Stimulated activated CD4-positive, alpha-beta T cell treated with anti-CD3 and anti-CD28 coated beads, Interleukin-2, amount 100 ng/mL, for 4 hours (primary cell): Measurements from ENCODE around the gene ZNF274.
"Not testable (repeated sequence)": the region's sequence is repeated elsewhere in the genome, so short reads cannot be mapped to it uniquely, and the experiment has no call there.

Source experiments
- DNase-seq: peaks from one replicate; pipeline ENCODE4 v3.0.0-alpha.2; 2020; ENCODE audit warnings: low read depth

ZNF274 gene

GRCh38 chr19:58182989-58183816 is at the start of gene ZNF274:
TSS of gene ZNF274 (plus strand) at chr19:58183061. CDS start at chr19:58183966, 905 bp downstream.
- DNase-seq = peak; percentile 90

- no peak for DNase-seq
Measured at GRCh38 chr19:58134244-58134643, 48.6 kb upstream of the ZNF274 start.

GRCh38 chr19:58145849-58146248 is 37.0 kb upstream of the ZNF274 start:
- no peak for DNase-seq

- not testable (repeated sequence) for DNase-seq
Measured at GRCh38 chr19:58147475-58147874, 35.4 kb upstream of the ZNF274 start.

- peak; percentile 88 for DNase-seq
Measured at GRCh38 chr19:58150328-58150921, 32.4 kb upstream of the ZNF274 start, which contains the start of gene ZNF329. TSS of gene ZNF329 (minus strand) at chr19:58150789. CDS start at chr19:58129503, 21,286 bp downstream.

GRCh38 chr19:58153386-58153785 is 29.5 kb upstream of the ZNF274 start:
- no peak for DNase-seq

- no peak for DNase-seq
Measured at GRCh38 chr19:58154287-58154678, 28.6 kb upstream of the ZNF274 start.

GRCh38 chr19:58154679-58155648 is 27.9 kb upstream of the ZNF274 start:
- DNase-seq = peak; percentile 97

- no peak for DNase-seq
Measured at GRCh38 chr19:58157045-58157728, 25.7 kb upstream of the ZNF274 start.

- DNase-seq = no peak
Measured at GRCh38 chr19:58166268-58166667, 16.6 kb upstream of the ZNF274 start.

- DNase-seq = no peak
Measured at GRCh38 chr19:58166708-58167280, 16.1 kb upstream of the ZNF274 start.

GRCh38 chr19:58170860-58171259 is 12.0 kb upstream of the ZNF274 start:
- no peak for DNase-seq

- peak; percentile 51 for DNase-seq
Measured at GRCh38 chr19:58181902-58182576, 822 bp upstream of the ZNF274 start.

- peak; percentile 80 for DNase-seq
Measured at GRCh38 chr19:58182577-58182988, 278 bp upstream of the ZNF274 start.

- DNase-seq = no peak
Measured at GRCh38 chr19:58183817-58184215, 955 bp downstream of the ZNF274 start.

- no peak for DNase-seq
Measured at GRCh38 chr19:58196901-58197616, 14.2 kb downstream of the ZNF274 start.

GRCh38 chr19:58203814-58204475 is 21.1 kb downstream of the ZNF274 start:
- DNase-seq = no peak

GRCh38 chr19:58204566-58204965 is 21.7 kb downstream of the ZNF274 start:
- DNase-seq = no peak

- DNase-seq = no peak
Measured at GRCh38 chr19:58209577-58209976, 26.7 kb downstream of the ZNF274 start.
